GM19455 (cell line): ENCODE measurements around the gene FMN1.

ENCODE experiments used
- ATAC-seq: cut with Tn5 transposase; IDR thresholded peaks from one replicate; pipeline ENCODE4 v1.9.1; 2021; ENCODE audit not compliant: unreplicated experiment

Gene FMN1

DNA sequence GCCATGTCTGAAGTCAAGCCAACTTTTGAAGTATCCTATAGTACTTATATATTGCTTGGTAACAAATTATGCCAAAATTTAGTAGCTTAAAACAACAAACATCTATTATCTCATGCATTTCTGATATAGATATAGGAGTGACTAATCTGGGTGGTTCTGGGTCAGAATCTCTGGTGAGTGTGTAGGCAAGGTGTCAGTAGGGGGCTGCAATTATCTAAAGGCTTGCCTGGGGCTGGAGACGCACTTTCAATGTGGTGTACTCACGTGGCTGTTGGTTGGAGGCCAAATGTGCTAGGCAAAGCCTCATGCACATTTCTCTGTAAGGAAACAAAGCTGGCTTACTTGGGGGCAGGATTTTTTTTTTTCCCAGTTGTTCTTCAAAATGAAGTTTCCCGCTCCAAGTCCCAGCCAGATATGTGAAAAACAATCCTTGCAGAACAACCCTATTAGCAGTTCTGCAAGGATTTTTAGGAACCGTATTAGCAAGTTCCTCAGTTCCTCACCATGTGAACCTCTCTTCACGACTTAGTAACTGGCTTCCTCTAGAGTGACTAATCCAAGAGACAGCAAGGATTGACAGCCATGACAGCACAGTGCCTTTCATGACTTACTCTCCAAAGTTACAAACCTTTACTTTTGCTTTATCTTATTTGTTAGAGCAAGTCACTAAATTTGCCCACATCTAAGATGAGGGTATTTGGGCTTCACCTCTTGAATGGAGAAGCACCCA, 450.9 kb downstream of the FMN1 start:
- ATAC-seq: no peak

DNA sequence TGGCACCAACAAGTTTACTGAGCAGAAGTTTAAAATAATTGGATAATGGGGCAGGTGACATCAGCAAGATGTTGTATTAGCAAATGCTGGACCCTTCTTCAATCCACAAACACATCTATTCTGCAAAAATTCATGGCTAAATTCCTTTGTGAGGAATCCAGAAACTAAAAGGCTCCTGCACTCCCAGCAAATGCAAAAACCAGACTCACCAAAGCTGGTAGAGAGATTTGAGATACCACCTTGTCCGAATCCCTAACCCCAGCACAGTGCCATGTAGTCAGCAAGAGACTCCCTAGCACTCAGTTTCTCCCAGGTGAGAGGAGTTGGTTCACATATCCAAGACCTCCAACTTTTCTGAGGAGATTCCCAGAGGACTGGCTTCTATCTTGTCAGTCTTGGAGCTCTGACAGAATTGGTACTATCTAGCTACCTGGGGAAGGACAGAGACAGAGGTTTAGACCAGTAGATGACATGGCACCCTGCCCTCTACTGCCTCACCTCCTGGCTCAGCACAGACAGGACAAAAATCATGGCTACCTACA, 454.9 kb downstream of the FMN1 start:
- no peak for ATAC-seq

DNA sequence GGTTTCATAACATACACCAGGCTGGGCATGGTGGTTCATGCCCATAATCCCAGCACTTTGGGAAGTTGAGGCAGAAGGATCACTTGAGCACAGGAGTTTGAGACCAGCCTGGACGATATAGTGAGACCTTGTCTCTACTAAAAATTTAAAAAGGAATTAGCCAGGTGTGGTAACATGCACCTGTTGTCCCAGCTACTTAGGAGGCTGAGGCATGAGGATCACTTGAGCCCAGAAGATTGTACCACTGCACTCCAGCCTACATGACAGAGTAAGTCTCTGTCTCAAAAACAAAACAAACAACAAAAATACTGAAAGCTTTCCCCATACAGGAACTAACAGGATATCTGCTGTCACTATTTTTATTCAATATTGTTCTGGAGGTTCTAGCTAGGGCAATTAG, 455.8 kb downstream of the FMN1 start:
- ATAC-seq: no peak

DNA sequence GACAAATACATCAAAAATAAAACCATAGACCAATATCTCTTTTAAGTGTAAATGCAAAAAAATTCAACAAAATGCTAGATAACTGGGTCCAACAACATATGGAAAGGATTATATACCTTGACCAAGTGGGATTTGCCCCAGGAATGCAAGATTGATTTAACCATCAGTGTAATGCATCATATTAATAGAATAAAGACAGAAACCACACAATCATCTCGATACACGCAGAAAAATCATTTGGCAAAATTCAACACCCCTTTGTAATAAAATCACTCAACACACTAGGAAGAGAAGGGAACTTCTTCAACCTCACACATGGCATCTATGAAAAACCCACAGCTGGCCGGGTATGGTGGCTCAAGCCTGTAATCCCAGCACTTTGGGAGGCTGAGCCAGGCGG, 457.2 kb downstream of the FMN1 start:
- ATAC-seq: no peak

DNA sequence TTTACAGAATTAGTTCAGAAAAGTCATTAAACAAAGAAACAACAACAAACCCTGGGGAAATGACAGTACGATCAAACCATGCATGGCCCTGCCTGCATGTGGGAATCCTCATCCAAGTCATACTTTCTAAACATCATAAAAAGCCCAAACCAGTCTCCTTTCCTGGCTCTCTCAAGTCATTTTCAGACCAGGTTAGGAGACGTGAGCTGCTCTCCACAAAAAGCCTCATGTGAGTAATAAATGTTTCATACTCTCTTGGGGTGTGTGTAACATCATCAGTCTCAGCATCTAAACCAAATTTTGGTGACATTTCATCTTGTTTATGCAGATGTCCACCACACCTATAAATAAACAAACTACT, 457.8 kb downstream of the FMN1 start:
- ATAC-seq: no peak

DNA sequence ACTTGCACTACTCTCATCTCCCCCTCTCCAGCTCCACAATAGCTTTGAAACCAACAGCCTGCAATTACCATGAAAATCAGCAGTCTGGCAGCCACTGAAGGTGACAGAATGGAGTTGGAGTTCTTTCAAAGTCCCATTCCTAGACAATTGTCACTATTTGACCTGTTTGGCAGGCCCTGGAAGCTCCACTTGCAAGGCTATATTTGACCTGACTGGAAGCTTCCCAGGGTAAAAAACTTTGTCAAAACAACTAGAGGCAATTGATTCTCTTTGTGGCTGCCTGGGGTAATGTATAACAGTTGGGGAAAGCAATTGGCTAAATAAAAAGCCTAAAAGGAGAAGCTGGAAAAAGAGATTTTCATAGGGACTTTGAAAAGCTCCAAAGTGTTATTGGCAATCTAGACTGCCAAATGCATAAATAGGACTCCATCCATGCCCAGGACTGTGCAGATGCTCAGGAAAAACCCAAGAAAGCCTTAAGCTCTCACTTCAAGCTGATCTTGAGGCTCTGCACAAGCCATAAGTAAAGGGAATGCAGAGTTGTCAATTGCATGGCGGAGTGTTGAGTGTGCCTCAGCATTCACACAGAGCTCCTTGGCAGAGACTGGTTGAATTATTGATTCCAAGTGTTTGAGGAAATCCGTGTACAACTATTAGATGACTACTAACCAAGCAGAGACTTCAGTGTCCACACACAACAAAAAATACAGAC, 458.4 kb downstream of the FMN1 start:
- ATAC-seq: no peak

DNA sequence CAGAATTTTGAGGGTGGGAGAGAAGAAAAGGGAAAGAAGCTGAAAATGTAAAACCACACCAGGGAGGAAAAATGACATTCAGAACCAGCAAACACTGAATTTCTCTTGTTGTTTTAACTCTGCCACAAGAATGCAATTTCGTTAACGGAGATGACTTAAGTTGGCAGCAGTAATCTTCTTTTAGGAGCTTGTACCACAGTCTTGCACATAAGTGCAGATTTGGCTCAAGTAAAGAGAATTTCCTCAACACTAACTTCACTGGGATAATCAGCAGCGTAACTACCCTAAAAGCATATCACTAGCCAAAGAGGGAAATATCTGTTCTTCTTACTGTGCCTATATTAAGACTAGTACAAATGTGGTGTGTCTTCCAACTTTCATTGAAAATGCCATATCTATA, 461.2 kb downstream of the FMN1 start:
- ATAC-seq: no peak

DNA sequence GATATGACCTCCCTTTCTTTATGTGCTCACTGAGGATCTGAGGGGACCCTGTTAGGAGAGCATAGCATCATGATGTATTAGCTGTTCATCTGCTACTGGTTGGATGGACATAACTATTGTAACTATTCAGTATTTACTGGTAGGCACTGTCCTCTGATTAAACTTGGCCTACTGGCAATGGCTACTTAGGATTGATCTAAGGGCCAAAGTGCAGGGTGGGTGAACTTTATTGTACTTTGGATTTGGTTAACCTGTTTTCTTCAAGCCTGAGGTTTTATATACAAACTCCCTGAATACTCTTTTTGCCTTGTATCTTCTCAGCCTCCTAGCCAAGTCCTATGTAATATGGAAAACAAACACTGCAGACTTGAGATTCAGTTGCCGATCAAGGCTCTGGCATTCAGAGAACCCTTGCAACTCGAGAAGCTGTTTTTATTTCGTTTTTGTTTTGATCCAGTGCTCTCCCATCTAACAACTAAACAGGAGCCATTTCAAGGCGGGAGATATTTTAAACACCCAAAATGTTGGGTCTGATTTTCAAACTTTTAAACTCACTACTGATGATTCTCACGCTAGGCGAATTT, 461.8 kb downstream of the FMN1 start:
- no peak for ATAC-seq

DNA sequence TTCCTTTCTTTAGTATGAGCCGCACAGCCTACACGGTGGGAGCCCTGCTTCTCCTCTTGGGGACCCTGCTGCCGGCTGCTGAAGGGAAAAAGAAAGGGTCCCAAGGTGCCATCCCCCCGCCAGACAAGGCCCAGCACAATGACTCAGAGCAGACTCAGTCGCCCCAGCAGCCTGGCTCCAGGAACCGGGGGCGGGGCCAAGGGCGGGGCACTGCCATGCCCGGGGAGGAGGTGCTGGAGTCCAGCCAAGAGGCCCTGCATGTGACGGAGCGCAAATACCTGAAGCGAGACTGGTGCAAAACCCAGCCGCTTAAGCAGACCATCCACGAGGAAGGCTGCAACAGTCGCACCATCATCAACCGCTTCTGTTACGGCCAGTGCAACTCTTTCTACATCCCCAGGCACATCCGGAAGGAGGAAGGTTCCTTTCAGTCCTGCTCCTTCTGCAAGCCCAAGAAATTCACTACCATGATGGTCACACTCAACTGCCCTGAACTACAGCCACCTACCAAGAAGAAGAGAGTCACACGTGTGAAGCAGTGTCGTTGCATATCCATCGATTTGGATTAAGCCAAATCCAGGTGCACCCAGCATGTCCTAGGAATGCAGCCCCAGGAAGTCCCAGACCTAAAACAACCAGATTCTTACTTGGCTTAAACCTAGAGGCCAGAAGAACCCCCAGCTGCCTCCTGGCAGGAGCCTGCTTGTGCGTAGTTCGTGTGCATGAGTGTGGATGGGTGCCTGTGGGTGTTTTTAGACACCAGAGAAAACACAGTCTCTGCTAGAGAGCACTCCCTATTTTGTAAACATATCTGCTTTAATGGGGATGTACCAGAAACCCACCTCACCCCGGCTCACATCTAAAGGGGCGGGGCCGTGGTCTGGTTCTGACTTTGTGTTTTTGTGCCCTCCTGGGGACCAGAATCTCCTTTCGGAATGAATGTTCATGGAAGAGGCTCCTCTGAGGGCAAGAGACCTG, 463.5 kb downstream of the FMN1 start:
- ATAC-seq: no peak

DNA sequence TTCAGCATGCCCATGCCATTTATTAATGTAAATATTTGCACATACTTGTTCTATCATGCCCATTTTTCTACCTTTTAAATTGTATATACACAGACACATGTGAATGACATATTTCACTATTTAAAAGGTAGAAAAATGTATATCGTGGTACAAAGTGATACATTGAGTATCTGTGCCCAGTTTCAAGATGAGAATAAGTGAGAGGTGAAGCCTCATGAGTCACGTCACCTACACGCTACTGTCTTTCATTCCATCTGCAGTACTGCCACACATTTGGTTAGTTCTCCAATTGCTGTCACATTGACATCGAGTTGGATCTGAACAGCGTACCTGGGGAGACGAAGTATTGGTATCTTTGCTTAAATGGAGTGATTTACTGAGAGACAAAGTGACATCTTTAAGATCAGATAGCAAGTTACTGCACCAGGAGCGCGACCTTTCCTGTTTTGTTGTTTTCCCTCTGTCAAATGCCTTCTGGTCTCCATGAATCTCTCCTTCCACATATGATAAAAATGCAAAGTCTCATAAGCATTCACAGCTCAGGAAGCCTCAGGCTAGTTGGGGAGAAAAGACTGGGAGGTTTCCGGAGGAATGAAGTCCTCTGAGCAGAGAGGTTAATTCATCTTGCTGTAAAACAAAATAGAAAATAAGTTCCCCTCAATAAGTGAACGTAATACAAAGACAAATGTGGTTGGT, 464.7 kb downstream of the FMN1 start:
- ATAC-seq: no peak

DNA sequence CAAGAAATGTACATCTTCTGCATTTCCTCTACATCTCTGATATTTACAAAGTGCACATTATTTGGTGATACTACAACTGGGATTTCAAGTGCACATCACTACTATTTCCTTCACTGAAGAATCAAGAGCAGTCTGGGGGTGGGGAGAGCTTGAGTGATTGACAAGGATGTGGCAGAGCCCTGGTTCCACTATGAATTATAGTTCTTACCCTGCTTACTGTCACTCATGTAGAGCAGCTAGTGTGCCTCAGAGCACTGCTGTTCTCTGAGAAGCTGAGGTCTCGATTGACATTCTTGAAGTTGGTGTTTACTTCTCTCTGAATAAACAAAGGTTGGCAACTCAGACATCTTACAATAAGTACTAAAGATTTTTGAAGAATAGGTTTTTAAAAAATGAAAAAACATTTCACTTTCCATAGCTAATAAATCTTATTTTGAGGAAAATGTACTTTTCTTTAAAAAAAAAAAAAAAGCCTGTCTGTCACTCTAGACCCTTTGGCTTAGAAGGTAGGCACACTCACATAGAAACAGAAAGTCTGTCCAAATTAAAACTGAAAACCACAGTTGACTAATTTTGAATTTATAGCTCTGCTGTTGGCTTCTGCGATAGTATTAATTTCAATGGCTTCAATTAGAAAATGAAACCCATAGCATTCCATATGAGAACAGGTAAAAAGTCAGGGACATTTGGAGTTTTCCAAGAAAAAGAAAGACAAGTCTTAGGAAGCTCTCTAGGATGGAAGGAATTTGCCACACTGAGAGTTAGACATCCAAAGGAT, 471.2 kb downstream of the FMN1 start:
- peak; percentile 90 for ATAC-seq

DNA sequence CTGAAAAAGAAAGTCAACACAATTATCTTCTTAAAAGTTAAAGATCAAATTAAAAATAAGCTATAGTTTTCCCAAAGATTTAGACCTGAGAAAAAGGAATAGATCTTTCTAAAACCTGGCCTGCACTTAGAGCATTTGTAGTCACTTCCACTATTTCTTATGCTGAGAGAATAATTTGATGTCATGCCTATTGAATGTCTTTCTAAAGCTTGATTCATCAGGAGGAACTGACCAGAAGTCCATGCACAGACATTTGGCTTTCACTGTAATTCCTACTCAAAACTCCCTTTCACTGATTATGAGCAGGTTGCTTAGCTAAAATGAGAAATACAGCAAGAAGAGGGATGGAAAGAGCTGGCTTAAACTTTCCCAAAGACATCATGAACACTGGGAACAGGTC, 472.4 kb downstream of the FMN1 start:
- no peak for ATAC-seq

DNA sequence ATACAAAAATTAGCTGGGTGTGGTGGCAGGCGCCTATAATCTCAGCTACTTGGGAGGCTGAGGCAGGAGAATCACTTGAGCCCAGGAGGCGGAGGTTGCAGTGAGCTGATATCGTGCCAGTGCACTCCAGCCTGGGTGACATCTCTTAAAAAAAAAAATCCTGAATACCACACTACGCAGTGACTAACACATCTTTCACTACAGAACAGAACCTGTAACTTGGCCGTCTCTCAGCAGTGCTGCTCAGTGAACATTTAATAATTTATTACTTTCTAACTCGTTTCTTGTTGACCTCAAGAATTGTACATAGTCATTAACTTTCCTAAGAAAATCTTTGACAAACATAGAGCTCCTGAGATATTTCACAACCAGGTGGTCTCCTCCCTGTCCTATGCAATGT, 472.9 kb downstream of the FMN1 start:
- ATAC-seq: no peak

DNA sequence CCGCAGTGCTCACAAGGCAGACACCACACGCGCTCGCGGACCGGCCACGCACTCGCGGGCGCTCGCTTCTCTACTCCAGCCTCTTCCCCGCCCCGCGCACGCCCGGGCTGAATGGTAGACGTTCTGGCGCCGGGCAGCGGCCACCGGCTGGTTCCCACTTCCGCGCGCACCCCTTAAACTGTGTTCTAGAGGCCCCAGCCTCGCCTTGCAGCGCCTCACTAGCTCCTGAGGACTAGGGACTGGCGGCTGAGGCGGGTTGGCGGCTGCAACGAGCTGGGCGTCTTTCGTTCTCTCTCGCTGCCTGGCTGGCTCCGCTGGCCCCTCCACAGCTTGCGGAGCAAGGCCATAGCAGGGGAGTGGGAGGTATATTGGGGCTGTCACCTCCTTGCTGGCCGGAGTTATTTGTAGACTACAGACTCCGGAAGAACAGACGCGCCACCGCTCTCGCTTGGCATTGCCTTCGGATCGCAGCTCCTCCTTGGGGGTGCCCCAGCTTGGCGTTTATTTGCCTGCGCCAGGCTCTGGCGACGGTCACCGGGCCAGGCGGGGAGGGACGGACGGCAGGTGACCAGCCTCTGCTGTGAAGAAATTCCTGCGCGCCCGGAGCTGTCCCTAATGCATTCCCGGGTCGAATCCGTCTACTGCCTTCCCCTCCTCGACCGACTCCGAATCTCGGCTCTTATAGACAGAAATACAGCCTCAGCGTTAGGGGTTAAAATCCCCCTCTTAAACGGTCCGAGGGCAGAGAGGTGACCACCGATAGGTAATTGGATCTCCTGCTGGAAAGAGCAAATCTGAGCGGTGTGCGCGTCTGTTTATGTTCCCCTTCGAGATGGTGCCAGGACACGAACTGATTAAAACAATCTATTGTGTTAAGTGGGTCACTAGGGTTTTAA, 475.4 kb downstream of the FMN1 start:
- ATAC-seq: no peak

DNA sequence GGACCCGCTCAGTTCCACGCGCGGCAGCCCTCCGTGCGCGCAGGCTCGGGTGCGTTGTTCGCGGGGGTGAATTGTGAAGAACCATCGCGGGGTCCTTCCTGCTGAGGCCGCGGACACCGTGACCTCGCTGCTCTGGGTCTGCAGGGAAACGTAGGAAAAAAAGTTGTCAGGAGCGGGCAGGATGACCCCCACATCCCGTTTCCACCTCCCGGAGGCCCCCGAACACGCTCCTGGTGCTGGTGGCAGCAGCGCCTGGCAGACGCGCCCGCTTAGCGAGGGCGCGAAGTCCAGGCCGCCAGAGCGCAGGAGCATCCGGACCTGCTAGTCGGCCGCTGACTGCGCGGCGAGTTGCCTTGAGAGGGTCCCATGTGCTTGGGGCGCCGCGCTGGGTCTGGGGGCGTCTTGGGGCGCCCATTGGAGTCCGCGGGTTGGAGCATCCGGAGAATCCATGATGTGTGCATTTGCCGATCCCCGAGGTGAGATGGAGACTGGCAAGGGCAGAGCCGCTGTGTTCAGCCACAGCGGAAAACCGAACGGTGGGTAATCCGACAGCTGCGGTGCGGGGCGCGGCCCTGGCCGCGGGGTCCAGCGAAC, 476.2 kb downstream of the FMN1 start:
- ATAC-seq: no peak

DNA sequence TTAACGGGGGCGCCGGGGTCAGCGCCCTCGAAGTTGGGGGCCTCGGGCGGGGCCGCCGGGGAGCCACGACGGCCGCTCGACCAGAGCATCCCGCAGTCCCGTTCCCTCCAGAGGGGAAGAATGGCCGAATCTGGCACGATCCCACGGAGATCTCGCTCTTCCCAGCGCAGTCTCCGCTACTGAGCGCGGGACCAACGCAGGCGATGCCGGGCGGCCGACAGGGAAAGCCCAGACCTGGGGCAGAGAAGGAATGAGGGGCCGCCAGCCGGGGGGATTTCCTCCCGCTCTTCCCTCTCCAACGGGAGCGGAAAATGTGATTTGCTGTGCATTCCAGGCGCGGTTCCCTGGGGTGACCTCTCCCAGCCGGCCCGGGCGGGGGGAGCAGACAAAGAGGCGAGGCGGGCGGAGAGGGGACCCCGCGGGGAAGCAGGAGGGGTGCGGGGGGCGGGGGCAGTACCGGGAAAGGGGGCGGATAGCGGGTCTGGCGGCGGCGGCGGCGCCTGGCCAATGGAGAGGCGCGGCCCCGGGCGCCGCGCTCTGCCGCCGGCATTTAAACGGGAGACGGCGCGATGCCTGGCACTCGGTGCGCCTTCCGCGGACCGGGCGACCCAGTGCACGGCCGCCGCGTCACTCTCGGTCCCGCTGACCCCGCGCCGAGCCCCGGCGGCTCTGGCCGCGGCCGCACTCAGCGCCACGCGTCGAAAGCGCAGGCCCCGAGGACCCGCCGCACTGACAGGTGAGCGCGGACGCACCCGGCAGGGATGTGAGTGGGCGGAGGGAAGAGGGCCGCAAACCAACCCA, 476.9 kb downstream of the FMN1 start, which contains the start of gene GREM1:
Gene GREM1 (plus strand): TSS at position 579 of the 801 bp plus-strand sequence. CDS start 12,687 bp downstream, outside the sequence.
- no peak for ATAC-seq

DNA sequence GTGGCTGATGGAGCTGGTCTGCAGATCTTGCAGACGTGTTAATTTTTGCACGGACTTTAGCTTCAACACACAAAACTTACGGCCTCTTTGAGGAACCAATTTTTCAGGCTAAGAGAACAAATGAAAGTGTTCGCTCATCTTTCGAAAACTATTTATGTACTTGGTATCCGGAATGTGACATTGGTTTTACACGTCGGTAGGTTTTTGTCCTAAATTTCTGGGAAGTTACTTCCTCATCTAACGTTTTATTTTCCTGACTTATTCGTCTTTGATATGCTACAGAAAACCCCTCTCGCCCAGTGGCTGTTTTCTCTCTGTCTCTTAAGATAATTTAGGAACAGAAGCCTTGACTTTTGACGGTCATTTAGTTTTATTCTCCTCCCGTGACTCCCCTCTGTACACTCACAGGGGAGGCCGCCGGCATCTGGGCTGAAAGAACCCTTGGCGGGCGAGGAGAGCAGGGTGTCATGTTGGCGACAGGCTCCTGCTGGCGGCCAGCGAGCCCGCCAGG, 477.5 kb downstream of the FMN1 start:
- ATAC-seq: no peak
